Calu3 (cell line): Measurements from ENCODE around the gene SPATA13. TPM values are rescaled to one million over a fixed set of nuclear protein-coding genes. Genes with fewer than 3 reads are reported as not detected.

ENCODE experiments used
- BruUV-seq: library from RNA; stranded (reverse); fragments of 400-500 nt; replicated peaks from 2 replicates; lab custom pipeline; 2021; lab: Mats Ljungman, UMichigan
- CTCF ChIA-PET: fragments of 300-600 bp; sonication (Branson Sonifier 250); formaldehyde crosslinking; loops from one replicate; lab custom pipeline; 2022; ENCODE audit warnings: antibody characterized with exemption; lab: Charles Lee
- DNase-seq: peaks from one replicate; pipeline ENCODE4 v3.0.0; 2022
- H3K27ac Mint-ChIP-seq: one replicate; pipeline ENCODE4 v1.8.0; 2022; ENCODE audit warnings: mixed read lengths; ENCODE audit not compliant: unreplicated experiment
- H3K27me3 Mint-ChIP-seq: one replicate; pipeline ENCODE4 v1.8.0; 2022; ENCODE audit warnings: mixed read lengths; ENCODE audit not compliant: unreplicated experiment
- H3K36me3 Mint-ChIP-seq: one replicate; pipeline ENCODE4 v1.8.0; 2022; ENCODE audit warnings: mild to moderate bottlenecking, moderate library complexity, mixed read lengths; ENCODE audit not compliant: insufficient read depth, unreplicated experiment
- H3K4me1 Mint-ChIP-seq: one replicate; pipeline ENCODE4 v1.8.0; 2022; ENCODE audit warnings: mild to moderate bottlenecking, low read depth, mixed read lengths; ENCODE audit not compliant: unreplicated experiment
- H3K4me3 Mint-ChIP-seq: one replicate; pipeline ENCODE4 v1.8.0; 2022; ENCODE audit warnings: mild to moderate bottlenecking, low read depth, moderate library complexity, mixed read lengths; ENCODE audit not compliant: unreplicated experiment
- H3K9me3 Mint-ChIP-seq: one replicate; pipeline ENCODE4 v1.8.0; 2022; ENCODE audit warnings: low read depth, mixed read lengths; ENCODE audit not compliant: unreplicated experiment
- intact Hi-C: fragments of 100-400 bp; cut with micrococcal nuclease; formaldehyde crosslinking; loops from one replicate; pipeline ENCODE4 v1.10.0; 2022; ENCODE audit not compliant: unreplicated experiment
- microRNA-seq: library from miRNA; unstranded; fragments of <30 nt; microRNA quantifications from one replicate; pipeline ENCODE4 v1.2.0, GENCODE V29; 2022
- total RNA-seq: library from RNA; stranded (reverse); gene quantifications from 2 replicates; pipeline ENCODE4 v1.2.3, GENCODE V29; 2022
- TF ChIP-seq, protein P1 (sequence below): fragments of 200-600 bp; IDR thresholded peaks from one replicate; pipeline ENCODE4 v1.8.0; 2022; ENCODE audit warnings: antibody characterized with exemption; ENCODE audit not compliant: unreplicated experiment

The SPATA13 gene
- total RNA-seq, 1 experiment from 2014 or later = 33.8 TPM

DNA sequence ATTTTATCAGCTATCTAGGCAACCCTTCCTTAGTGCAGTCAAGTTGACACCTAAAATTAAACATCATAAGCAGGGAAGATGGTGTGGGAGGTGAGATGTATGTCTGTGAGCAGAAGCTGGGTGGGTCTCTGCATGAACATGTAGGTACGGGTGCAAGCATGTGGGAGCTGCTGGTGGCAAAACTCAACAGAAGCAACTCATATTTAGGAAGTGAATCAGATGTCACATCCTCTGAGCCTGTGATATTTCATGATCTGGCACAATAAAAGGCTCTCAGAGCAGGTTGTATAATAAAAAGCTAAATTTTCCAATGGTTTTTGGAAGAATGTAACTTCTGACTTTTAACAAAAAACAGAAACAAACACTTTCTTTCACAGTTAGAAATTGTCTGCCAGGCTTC is 193.2 kb downstream of the SPATA13 start:
- CTCF ChIA-PET = no interaction called here
- Mint-ChIP-seq H3K27ac (no peak overlapping the region), H3K36me3 (peaks cover under 1% of the 10 kb centered on the region), H3K4me3 (no peak overlapping the region), H3K9me3 (no peaks in the 10 kb centered on the region), H3K4me1 (peaks cover 19% of the 10 kb centered on the region), H3K27me3 (no peaks in the 10 kb centered on the region)
- intact Hi-C loops = no loop called here
- TF ChIP-seq, protein P1, sequence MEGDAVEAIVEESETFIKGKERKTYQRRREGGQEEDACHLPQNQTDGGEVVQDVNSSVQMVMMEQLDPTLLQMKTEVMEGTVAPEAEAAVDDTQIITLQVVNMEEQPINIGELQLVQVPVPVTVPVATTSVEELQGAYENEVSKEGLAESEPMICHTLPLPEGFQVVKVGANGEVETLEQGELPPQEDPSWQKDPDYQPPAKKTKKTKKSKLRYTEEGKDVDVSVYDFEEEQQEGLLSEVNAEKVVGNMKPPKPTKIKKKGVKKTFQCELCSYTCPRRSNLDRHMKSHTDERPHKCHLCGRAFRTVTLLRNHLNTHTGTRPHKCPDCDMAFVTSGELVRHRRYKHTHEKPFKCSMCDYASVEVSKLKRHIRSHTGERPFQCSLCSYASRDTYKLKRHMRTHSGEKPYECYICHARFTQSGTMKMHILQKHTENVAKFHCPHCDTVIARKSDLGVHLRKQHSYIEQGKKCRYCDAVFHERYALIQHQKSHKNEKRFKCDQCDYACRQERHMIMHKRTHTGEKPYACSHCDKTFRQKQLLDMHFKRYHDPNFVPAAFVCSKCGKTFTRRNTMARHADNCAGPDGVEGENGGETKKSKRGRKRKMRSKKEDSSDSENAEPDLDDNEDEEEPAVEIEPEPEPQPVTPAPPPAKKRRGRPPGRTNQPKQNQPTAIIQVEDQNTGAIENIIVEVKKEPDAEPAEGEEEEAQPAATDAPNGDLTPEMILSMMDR = no peak
- BruUV-seq = no TSS peak
- DNase-seq = no peak

DNA sequence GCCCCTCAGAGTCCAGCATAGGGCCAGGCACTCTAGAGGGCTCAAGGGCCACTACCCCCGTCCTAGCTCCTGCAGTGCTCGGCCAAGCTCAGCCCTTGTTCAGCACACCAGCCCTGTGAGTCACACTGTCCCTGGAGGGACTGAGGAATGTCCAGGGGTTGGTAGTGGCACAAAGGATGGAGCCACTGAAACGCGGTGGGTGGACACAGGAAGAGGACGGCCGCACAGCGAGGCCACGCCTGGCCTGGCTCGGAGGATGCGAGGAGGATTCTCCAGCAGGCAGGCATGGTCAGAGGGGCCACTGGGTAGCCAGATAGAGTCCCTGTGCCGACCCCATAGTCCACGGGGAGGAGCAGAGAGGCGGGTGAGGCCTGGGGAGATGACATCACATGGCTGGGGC is 194.6 kb downstream of the SPATA13 start:
- no TSS peak for BruUV-seq
- no peak for DNase-seq
- CTCF ChIA-PET = no interaction called here
- peaks cover 7% of the 10 kb centered on the region for H3K4me1 Mint-ChIP-seq
- no peak overlapping the region for H3K27ac Mint-ChIP-seq
- TF ChIP-seq, protein P1 = no peak
- no peaks in the 10 kb centered on the region for H3K9me3 Mint-ChIP-seq
- no peaks in the 10 kb centered on the region for H3K27me3 Mint-ChIP-seq
- no peaks in the 10 kb centered on the region for H3K36me3 Mint-ChIP-seq
- H3K4me3 Mint-ChIP-seq = no peak overlapping the region
- intact Hi-C loops = no loop called here

DNA sequence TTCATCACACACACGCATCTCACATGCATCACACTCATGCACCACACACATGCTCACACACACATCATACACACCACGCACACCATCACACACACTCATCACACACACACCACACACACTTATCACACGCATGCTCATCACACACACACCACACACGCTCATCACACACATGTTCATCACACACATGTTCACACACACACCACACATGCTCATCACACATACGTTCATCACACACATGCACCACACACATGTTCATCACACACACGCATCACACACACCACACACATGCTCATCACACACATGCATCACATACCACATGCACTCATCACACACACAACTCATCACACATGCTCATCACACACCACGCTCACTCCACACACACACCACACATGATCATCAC is 195.8 kb downstream of the SPATA13 start:
- TF ChIP-seq, protein P1 = no peak
- H3K36me3 Mint-ChIP-seq = no peaks in the 10 kb centered on the region
- no peaks in the 10 kb centered on the region for H3K27me3 Mint-ChIP-seq
- CTCF ChIA-PET = no interaction called here
- H3K9me3 Mint-ChIP-seq = no peaks in the 10 kb centered on the region
- H3K4me3 Mint-ChIP-seq = no peak overlapping the region
- no peak overlapping the region for H3K27ac Mint-ChIP-seq
- peaks cover 6% of the 10 kb centered on the region for H3K4me1 Mint-ChIP-seq
- BruUV-seq = no TSS peak
- DNase-seq = no peak
- intact Hi-C loops = no loop called here

Small RNA genes within 50 kb of the gene (microRNA-seq; reads per million reads assigned to microRNA genes)
- gene MIR2276 = 12.7 reads per million, percentile 37 among the genes with 10 or more reads in this experiment

Other genes with a start within 250 kb of the SPATA13 start
- gene C1QTNF9, start 148.9 kb downstream of the SPATA13 start, total RNA-seq = not detected in 2 replicates